Stimulated activated CD4-positive, alpha-beta T cell treated with anti-CD3 and anti-CD28 coated beads, Interleukin-4, amount 100 ng/mL, for 4 hours (primary cell): ENCODE data around the gene DCAF10.
"Not testable (repeated sequence)": the region's sequence is repeated elsewhere in the genome, so short reads cannot be mapped to it uniquely, and the experiment has no call there.

ENCODE experiments used
- DNase-seq, 2 experiments: peaks; one replicate each; pipeline ENCODE4 v3.0.0-alpha.2; 2020

DCAF10 gene

GRCh38 chr9:37800631-37801286 is at the start of gene DCAF10:
DCAF10 (plus strand) TSS chr9:37800797; CDS start chr9:37800867, 70 bp downstream.
- peak; percentile 81 to 92 for DNase-seq

- no peak for DNase-seq
Measured at GRCh38 chr9:37751186-37751585, 49.4 kb upstream of the DCAF10 start.

- DNase-seq = not testable (repeated sequence)
Measured at GRCh38 chr9:37751704-37752103, 48.9 kb upstream of the DCAF10 start.

- not testable (repeated sequence) for DNase-seq
Measured at GRCh38 chr9:37752112-37752511, 48.5 kb upstream of the DCAF10 start.

GRCh38 chr9:37752642-37753488 is 47.7 kb upstream of the DCAF10 start:
- DNase-seq = no peak

- DNase-seq = peak; percentile 76
Measured at GRCh38 chr9:37753489-37754190, 47.0 kb upstream of the DCAF10 start, which contains the start of gene TRMT10B. TRMT10B (plus strand) TSS chr9:37753805; CDS start chr9:37761932, 8,127 bp downstream.

- no peak for DNase-seq
Measured at GRCh38 chr9:37758747-37759146, 41.9 kb upstream of the DCAF10 start.

- no peak for DNase-seq
Measured at GRCh38 chr9:37760416-37761161, 40.0 kb upstream of the DCAF10 start.

- no peak for DNase-seq
Measured at GRCh38 chr9:37761511-37761910, 39.1 kb upstream of the DCAF10 start.

GRCh38 chr9:37765263-37765662 is 35.3 kb upstream of the DCAF10 start:
- not testable (repeated sequence) for DNase-seq

GRCh38 chr9:37769306-37769705 is 31.3 kb upstream of the DCAF10 start:
- no peak for DNase-seq

- DNase-seq = no peak
Measured at GRCh38 chr9:37769995-37770394, 30.6 kb upstream of the DCAF10 start.

GRCh38 chr9:37775216-37775919 is 25.2 kb upstream of the DCAF10 start:
- no peak for DNase-seq

- no peak for DNase-seq
Measured at GRCh38 chr9:37776328-37776727, 24.3 kb upstream of the DCAF10 start.

GRCh38 chr9:37778534-37778933 is 22.1 kb upstream of the DCAF10 start:
- no peak for DNase-seq

- no peak for DNase-seq
Measured at GRCh38 chr9:37784291-37784615, 16.3 kb upstream of the DCAF10 start.

- DNase-seq = peak; percentile 77 to 80
Measured at GRCh38 chr9:37784616-37785483, 15.7 kb upstream of the DCAF10 start, which contains the start of gene EXOSC3. EXOSC3 (minus strand) TSS chr9:37785064; CDS start chr9:37785044, 20 bp downstream.

GRCh38 chr9:37787059-37787458 is 13.5 kb upstream of the DCAF10 start:
- DNase-seq = no peak

GRCh38 chr9:37788332-37788731 is 12.3 kb upstream of the DCAF10 start:
- no peak for DNase-seq

GRCh38 chr9:37790096-37790495 is 10.5 kb upstream of the DCAF10 start:
- DNase-seq = no peak

GRCh38 chr9:37792122-37792521 is 8.5 kb upstream of the DCAF10 start:
- DNase-seq = no peak
